ENCODE results near the gene IRAK2. TPM values are rescaled to one million over a fixed set of nuclear protein-coding genes. Genes with fewer than 3 reads are reported as not detected.
"Not testable (repeated sequence)": the region's sequence is repeated elsewhere in the genome, so short reads cannot be mapped to it uniquely, and the experiment has no call there.

IRAK2 gene
- total RNA-seq, 1 experiment from 2014 or later: 2.8 TPM

- H3K4me3 ChIP-seq: no peak overlapping the region
- peaks cover 52% of the 10 kb centered on the region for H3K36me3 ChIP-seq
- no peaks in the 10 kb centered on the region for H3K9me3 ChIP-seq (replicated peaks)
- peaks cover 16% of the 10 kb centered on the region for H3K4me1 ChIP-seq (replicated peaks)
- H3K27me3 ChIP-seq (replicated peaks): no peaks in the 10 kb centered on the region
- no peak for DNase-seq (ENCODE audit: low read depth in 1 of 2, low spot score in 2 of 2)
- H3K27ac ChIP-seq: no peak overlapping the region
These were observed 19.0 kb upstream of the IRAK2 start for GRCh38 chr3:10145685-10146084.

- no peaks in the 10 kb centered on the region for H3K9me3 ChIP-seq (replicated peaks)
These were observed 15.5 kb upstream of the IRAK2 start for GRCh38 chr3:10149226-10149625.

GRCh38 chr3:10150987-10151386, 13.7 kb upstream of the IRAK2 start:
- DNase-seq (ENCODE audit: low read depth in 1 of 2, low spot score in 2 of 2): no peak
- no peaks in the 10 kb centered on the region for H3K4me1 ChIP-seq (replicated peaks)
- H3K9me3 ChIP-seq (replicated peaks): no peaks in the 10 kb centered on the region
- no peak overlapping the region for H3K4me3 ChIP-seq
- H3K27ac ChIP-seq: no peak overlapping the region
- H3K36me3 ChIP-seq: peaks cover 44% of the 10 kb centered on the region
- H3K27me3 ChIP-seq (replicated peaks): no peaks in the 10 kb centered on the region

More at GRCh38 chr3:10149226-10149625, 15.5 kb upstream of the IRAK2 start:
- no peak overlapping the region for H3K4me3 ChIP-seq
- H3K36me3 ChIP-seq: peaks cover 49% of the 10 kb centered on the region
- H3K27me3 ChIP-seq (replicated peaks): no peaks in the 10 kb centered on the region
- no peak overlapping the region for H3K27ac ChIP-seq
- DNase-seq (ENCODE audit: low read depth in 1 of 2, low spot score in 2 of 2): no peak
- H3K4me1 ChIP-seq (replicated peaks): no peaks in the 10 kb centered on the region

GRCh38 chr3:10154335-10155122, 10.2 kb upstream of the IRAK2 start:
- H3K36me3 ChIP-seq: peaks cover 31% of the 10 kb centered on the region
- H3K27me3 ChIP-seq (replicated peaks): no peaks in the 10 kb centered on the region
- no peak overlapping the region for H3K27ac ChIP-seq
- no peaks in the 10 kb centered on the region for H3K9me3 ChIP-seq (replicated peaks)
- no peaks in the 10 kb centered on the region for H3K4me1 ChIP-seq (replicated peaks)
- no peak overlapping the region for H3K4me3 ChIP-seq
- DNase-seq (ENCODE audit: low read depth in 1 of 2, low spot score in 2 of 2): no peak

GRCh38 chr3:10155123-10155472, 9.6 kb upstream of the IRAK2 start:
- H3K9me3 ChIP-seq (replicated peaks): no peaks in the 10 kb centered on the region
- H3K36me3 ChIP-seq: peaks cover 25% of the 10 kb centered on the region
- no peak overlapping the region for H3K4me3 ChIP-seq
- H3K4me1 ChIP-seq (replicated peaks): no peaks in the 10 kb centered on the region
- H3K27me3 ChIP-seq (replicated peaks): no peaks in the 10 kb centered on the region
- H3K27ac ChIP-seq: no peak overlapping the region
- no peak for DNase-seq (ENCODE audit: low read depth in 1 of 2, low spot score in 2 of 2)

GRCh38 chr3:10155658-10156057, 9.1 kb upstream of the IRAK2 start:
- Histone ChIP-seq H3K4me3 (no peak overlapping the region), H3K4me1 (replicated peaks) (no peaks in the 10 kb centered on the region), H3K27ac (no peak overlapping the region), H3K9me3 (replicated peaks) (no peaks in the 10 kb centered on the region), H3K27me3 (replicated peaks) (no peaks in the 10 kb centered on the region), H3K36me3 (peaks cover 19% of the 10 kb centered on the region)
- DNase-seq (ENCODE audit: low read depth in 1 of 2, low spot score in 2 of 2): no peak

GRCh38 chr3:10157031-10157430, 7.7 kb upstream of the IRAK2 start:
- no peaks in the 10 kb centered on the region for H3K4me1 ChIP-seq (replicated peaks)
- no peak for DNase-seq (ENCODE audit: low read depth in 1 of 2, low spot score in 2 of 2)
- H3K9me3 ChIP-seq (replicated peaks): no peaks in the 10 kb centered on the region

GRCh38 chr3:10158555-10158954, 6.2 kb upstream of the IRAK2 start:
- DNase-seq (ENCODE audit: low read depth in 1 of 2, low spot score in 2 of 2); H3K4me1 ChIP-seq (replicated peaks); H3K27me3 ChIP-seq (replicated peaks); H3K4me3 ChIP-seq; H3K36me3 ChIP-seq; H3K9me3 ChIP-seq (replicated peaks); H3K27ac ChIP-seq: not testable (repeated sequence)

More at GRCh38 chr3:10157031-10157430, 7.7 kb upstream of the IRAK2 start:
- no peak overlapping the region for H3K27ac ChIP-seq
- no peak overlapping the region for H3K4me3 ChIP-seq
- peaks cover 11% of the 10 kb centered on the region for H3K36me3 ChIP-seq
- H3K27me3 ChIP-seq (replicated peaks): no peaks in the 10 kb centered on the region

GRCh38 chr3:10160346-10160745, 4.4 kb upstream of the IRAK2 start:
- Histone ChIP-seq H3K4me1 (replicated peaks) (peaks cover 4% of the 10 kb centered on the region), H3K27ac (no peak overlapping the region), H3K27me3 (replicated peaks) (no peaks in the 10 kb centered on the region), H3K9me3 (replicated peaks) (no peaks in the 10 kb centered on the region), H3K4me3 (no peak overlapping the region), H3K36me3 (peaks cover 3% of the 10 kb centered on the region; the same call in 1 of the 2 replicates)
- no peak for DNase-seq (ENCODE audit: low read depth in 1 of 2, low spot score in 2 of 2)

GRCh38 chr3:10160925-10161324, 3.8 kb upstream of the IRAK2 start:
- H3K36me3 ChIP-seq: peaks cover 3% of the 10 kb centered on the region; the same call in 1 of the 2 replicates
- no peak overlapping the region for H3K27ac ChIP-seq
- peaks cover 4% of the 10 kb centered on the region for H3K4me1 ChIP-seq (replicated peaks)
- no peaks in the 10 kb centered on the region for H3K27me3 ChIP-seq (replicated peaks)
- H3K4me3 ChIP-seq: no peak overlapping the region
- H3K9me3 ChIP-seq (replicated peaks): no peaks in the 10 kb centered on the region
- no peak for DNase-seq (ENCODE audit: low read depth in 1 of 2, low spot score in 2 of 2)

- no peak overlapping the region for H3K4me3 ChIP-seq
- no peak overlapping the region for H3K27ac ChIP-seq
- no peaks in the 10 kb centered on the region for H3K9me3 ChIP-seq (replicated peaks)
- H3K27me3 ChIP-seq (replicated peaks): no peaks in the 10 kb centered on the region
- peaks cover 3% of the 10 kb centered on the region; the same call in 1 of the 2 replicates for H3K36me3 ChIP-seq
- H3K4me1 ChIP-seq (replicated peaks): peaks cover 4% of the 10 kb centered on the region
- DNase-seq (ENCODE audit: low read depth in 1 of 2, low spot score in 2 of 2): no peak
These were observed 2.5 kb upstream of the IRAK2 start for GRCh38 chr3:10162185-10162584.

- H3K27me3 ChIP-seq (replicated peaks); H3K9me3 ChIP-seq (replicated peaks); H3K27ac ChIP-seq; H3K4me1 ChIP-seq (replicated peaks); DNase-seq (ENCODE audit: low read depth in 1 of 2, low spot score in 2 of 2); H3K36me3 ChIP-seq: not testable (repeated sequence)
- H3K4me3 ChIP-seq: peak overlapping the region; percentile 81
These were observed 546 bp upstream of the IRAK2 start for GRCh38 chr3:10164201-10164545.

GRCh38 chr3:10166213-10166604, 1.5 kb downstream of the IRAK2 start:
- Histone ChIP-seq H3K36me3 (peaks cover 3% of the 10 kb centered on the region; the same call in 1 of the 2 replicates), H3K9me3 (replicated peaks) (0 out of 2 replicates have a peak, but pooled peaks cover 7% of the 10 kb centered on the region), H3K4me1 (replicated peaks) (peaks cover 4% of the 10 kb centered on the region), H3K27me3 (replicated peaks) (no peaks in the 10 kb centered on the region), H3K27ac (no peak overlapping the region), H3K4me3 (no peak overlapping the region)
- DNase-seq (ENCODE audit: low read depth in 1 of 2, low spot score in 2 of 2): no peak

- no peaks in the 10 kb centered on the region for H3K27me3 ChIP-seq (replicated peaks)
- H3K4me1 ChIP-seq (replicated peaks): peaks cover 15% of the 10 kb centered on the region
- no peak overlapping the region for H3K27ac ChIP-seq
- peaks cover 3% of the 10 kb centered on the region; the same call in 1 of the 2 replicates for H3K36me3 ChIP-seq
- H3K9me3 ChIP-seq (replicated peaks): 0 out of 2 replicates have a peak, but pooled peaks cover 7% of the 10 kb centered on the region
- no peak for DNase-seq (ENCODE audit: low read depth in 1 of 2, low spot score in 2 of 2)
- H3K4me3 ChIP-seq: no peak overlapping the region
These were observed 4.3 kb downstream of the IRAK2 start for GRCh38 chr3:10169000-10169496.

Data from SJSA1 (cell line).